HG02938 (cell line): Measurements from ENCODE around the gene SLAMF7.
A peak's percentile ranks its signal among the peaks of the same experiment; 100 is the strongest.

ENCODE experiments used
- ATAC-seq: cut with Tn5 transposase; IDR thresholded peaks from one replicate; pipeline ENCODE4 v1.9.1; 2021; ENCODE audit warnings: mild to moderate bottlenecking, moderate library complexity; ENCODE audit not compliant: unreplicated experiment

Gene SLAMF7

DNA sequence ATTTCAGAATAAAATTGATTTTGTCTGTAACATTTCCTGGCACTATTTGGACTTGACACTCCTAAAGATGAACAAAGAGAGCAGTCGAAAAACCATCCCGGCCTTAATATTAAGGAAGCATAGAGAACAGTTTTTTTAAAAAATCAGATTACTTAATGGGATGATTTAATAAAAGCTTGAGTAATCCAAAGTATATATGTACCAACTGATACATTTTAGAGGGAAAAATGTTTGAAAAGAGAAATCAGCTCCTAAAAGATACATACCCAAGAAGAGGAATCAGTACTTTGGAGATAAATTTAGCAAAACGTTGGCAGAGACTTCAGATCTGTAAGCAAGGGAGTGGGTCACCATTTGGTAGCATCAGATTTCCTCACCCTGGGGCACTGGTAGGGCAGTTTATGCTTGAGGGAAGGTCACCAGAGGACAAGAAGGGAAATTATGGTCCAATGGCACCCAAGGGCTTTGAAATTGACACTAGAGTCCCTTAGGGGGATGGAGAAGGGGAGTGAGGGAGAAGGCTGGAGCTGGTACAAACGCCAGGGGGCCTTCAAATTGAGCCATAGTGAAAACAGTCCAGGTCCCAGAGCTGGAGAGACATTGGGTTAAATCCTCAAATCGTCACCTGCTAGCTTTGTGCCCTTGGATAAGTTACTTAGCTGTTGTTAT is 5.9 kb downstream of the SLAMF7 start:
- ATAC-seq: no peak

DNA sequence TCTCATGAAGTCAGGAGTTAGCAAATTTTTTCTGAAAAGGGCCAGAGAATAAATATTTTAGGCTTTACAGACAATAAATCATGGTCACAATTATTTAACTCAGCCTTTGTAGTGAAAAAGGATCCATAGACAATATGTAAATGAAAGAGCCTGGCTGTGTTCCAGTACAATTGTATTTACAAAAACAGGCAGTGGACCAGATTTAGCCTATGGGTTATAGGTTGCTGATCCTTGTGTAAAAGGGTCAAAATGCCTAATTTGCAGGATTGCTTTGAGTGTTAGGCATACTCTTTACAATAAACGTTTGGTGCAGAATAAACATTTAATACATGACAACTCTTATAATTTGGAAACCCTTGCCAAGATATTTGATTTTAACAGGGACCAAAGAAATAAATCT is 6.5 kb downstream of the SLAMF7 start:
- ATAC-seq: no peak

DNA sequence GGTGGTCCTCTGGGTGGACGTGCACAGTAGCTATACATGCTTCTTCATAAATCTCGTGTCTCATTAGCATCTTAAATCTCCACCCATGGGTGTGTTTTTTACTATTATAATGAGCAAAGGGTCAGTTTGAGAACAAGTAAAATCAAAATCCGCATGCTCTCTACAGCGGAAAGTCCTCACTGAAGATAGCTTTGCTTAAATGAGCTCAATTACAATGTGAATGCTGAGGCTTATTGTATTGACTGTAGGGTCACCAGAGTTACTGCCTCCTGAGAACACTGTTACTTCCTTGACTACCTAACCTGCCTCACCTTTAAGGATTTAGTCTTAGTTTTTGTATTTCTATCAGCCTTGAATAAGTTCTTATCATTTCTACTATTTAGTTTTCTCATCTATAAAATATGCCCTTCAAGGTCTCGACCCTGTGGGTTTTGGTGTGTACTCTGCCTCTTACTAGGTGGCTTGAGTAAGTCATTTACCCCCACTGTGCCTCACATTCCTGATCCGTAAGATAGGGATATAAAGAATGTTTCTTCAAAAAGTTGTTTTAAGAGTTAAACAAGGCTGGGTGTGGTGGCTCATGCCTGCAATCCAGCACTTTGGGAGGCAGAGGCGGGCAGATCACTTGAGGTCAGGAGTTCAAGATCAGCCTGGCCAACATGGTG is 7.9 kb downstream of the SLAMF7 start:
- no peak for ATAC-seq

GRCh38 chr1:160747717-160748116 is 8.7 kb downstream of the SLAMF7 start:
- ATAC-seq: no peak

DNA sequence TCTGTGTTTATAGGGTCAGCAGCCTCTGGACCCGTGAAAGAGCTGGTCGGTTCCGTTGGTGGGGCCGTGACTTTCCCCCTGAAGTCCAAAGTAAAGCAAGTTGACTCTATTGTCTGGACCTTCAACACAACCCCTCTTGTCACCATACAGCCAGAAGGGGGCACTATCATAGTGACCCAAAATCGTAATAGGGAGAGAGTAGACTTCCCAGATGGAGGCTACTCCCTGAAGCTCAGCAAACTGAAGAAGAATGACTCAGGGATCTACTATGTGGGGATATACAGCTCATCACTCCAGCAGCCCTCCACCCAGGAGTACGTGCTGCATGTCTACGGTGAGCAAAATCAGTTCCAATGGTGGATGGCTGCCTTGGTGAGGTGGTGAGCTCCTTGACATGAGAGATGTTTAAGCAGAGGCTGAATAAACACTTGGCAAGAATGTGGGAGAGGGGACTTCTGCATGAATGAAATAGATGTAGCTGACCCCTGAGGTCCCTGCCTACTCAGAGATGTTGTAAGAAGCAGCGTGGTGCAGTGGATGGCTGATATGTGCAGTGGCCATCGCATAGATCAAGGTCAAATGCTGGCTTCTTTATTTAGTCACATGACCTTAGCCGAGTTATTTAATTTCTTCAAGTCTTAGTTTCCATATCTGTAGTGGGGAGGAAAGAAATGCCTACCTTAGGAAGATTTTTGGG is 9.3 kb downstream of the SLAMF7 start:
- no peak for ATAC-seq

GRCh38 chr1:160748878-160749269 is 9.8 kb downstream of the SLAMF7 start:
- no peak for ATAC-seq

DNA sequence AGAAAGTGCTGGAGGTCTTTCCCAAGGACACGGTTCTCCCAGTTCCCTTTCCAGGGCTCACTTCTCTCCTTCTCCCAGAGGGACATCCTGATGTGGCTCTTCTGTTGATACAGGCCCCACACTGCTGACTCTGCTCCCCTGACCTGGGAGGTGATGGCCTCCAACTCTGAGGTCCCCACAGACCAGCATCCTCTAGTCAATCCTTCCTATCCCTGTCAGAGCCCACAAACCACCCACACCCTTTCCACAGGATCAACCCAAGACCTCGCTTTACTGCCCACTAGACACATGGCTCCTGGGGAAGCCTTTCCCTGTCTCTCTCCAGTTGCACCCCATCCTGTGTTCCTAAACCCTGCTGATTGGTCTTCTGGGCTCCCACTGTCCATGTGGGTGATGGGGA is 11.6 kb downstream of the SLAMF7 start:
- no peak for ATAC-seq

DNA sequence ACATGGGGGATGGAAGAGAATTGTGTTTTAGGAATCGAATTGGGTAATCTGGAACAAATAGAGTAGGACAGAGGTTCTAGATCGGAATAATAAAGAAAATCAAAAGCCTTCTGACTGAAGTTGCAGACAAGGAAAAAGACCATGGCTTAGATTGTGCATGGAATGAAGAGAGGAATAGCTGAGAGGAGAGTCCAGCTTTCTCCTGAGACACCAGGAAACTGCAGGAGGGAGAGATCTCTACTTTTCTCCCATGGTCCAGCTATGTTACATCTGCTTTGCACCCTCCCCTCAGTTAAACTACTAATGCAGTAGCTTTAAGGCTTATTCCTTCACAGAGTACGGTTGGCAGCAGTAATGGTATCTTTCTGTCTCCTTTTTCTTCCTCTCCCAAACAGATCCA is 13.4 kb downstream of the SLAMF7 start:
- no peak for ATAC-seq

DNA sequence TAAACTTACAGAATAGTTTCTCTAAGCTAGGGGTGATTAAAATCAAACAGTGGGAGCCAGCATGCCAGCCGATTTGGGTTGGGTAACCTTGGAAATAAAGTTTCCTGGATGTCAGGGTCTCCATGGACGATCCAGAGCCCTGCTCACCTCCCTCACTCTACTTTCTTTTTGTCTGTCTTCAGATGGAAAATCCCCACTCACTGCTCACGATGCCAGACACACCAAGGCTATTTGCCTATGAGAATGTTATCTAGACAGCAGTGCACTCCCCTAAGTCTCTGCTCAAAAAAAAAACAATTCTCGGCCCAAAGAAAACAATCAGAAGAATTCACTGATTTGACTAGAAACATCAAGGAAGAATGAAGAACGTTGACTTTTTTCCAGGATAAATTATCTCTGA is 13.9 kb downstream of the SLAMF7 start:
- no peak for ATAC-seq

DNA sequence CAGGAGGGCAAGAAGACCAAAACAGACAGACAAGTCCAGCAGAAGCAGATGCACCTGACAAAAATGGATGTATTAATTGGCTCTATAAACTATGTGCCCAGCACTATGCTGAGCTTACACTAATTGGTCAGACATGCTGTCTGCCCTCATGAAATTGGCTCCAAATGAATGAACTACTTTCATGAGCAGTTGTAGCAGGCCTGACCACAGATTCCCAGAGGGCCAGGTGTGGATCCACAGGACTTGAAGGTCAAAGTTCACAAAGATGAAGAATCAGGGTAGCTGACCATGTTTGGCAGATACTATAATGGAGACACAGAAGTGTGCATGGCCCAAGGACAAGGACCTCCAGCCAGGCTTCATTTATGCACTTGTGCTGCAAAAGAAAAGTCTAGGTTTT is 14.5 kb downstream of the SLAMF7 start:
- no peak for ATAC-seq

- no peak for ATAC-seq
Observed at GRCh38 chr1:160755461-160755860, 16.4 kb downstream of the SLAMF7 start.

GRCh38 chr1:160755911-160756848 is 17.1 kb downstream of the SLAMF7 start:
- ATAC-seq: peak; percentile 43

- ATAC-seq: no peak
Observed at GRCh38 chr1:160756849-160757201, 17.8 kb downstream of the SLAMF7 start.

GRCh38 chr1:160758521-160758920 is 19.5 kb downstream of the SLAMF7 start:
- ATAC-seq: no peak

DNA sequence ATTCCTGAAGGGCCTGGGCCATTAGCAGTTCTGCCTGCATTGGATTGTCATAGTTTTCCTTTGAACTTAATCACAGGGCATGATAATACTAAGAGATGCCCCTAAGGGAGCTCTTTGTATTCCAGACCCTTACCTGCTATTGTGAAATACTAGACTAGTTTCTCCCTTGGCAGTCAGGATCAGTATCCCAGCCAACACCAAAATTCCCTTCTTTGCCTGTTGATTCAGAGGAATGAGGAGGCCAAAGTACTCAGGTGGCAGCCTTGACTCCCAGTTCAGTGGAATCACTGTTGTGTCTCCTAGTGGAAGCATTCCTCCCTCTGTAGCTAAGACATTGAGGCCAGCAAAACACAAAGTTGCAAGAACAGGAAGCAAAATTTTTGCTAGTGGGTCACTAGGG is 20.7 kb downstream of the SLAMF7 start:
- ATAC-seq: no peak

DNA sequence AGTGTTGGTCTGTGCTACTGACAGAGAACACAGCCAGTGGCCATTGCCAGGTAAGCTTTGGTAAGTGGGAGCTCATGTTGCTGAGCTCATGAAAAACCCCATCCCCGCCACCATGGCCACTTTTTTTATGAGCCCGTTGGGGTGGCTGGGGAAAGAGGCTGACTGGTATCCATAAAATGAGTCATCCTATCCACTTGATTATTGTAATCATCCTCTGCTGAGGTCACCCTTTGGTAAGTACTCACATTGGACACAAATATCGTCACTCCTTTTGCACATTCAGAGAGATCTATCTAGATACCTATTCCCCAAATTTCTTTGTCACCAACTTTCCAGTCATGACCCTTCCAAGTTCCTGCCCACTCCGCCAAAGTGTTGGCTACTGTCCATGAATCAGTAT is 22.0 kb downstream of the SLAMF7 start:
- no peak for ATAC-seq

GRCh38 chr1:160761886-160762285 is 22.8 kb downstream of the SLAMF7 start:
- ATAC-seq: no peak

DNA sequence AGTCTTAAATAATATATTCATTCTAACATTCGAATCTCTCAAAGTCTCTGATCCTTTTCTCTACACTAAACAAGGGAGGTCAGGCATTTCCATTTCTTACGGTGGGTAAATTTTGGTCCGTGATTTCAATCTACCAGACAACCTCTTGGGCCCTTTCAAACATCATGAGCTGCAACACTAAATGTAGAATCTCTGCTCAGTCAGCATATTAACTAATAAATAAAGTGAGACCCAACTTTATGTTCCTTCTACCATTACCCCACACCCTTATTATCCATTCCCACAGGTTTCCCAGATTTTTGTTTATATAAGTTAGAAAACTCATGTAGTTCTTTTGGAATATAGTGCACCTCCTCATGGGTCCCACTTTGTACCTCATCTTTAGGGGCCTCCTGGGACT is 24.9 kb downstream of the SLAMF7 start:
- ATAC-seq: no peak

DNA sequence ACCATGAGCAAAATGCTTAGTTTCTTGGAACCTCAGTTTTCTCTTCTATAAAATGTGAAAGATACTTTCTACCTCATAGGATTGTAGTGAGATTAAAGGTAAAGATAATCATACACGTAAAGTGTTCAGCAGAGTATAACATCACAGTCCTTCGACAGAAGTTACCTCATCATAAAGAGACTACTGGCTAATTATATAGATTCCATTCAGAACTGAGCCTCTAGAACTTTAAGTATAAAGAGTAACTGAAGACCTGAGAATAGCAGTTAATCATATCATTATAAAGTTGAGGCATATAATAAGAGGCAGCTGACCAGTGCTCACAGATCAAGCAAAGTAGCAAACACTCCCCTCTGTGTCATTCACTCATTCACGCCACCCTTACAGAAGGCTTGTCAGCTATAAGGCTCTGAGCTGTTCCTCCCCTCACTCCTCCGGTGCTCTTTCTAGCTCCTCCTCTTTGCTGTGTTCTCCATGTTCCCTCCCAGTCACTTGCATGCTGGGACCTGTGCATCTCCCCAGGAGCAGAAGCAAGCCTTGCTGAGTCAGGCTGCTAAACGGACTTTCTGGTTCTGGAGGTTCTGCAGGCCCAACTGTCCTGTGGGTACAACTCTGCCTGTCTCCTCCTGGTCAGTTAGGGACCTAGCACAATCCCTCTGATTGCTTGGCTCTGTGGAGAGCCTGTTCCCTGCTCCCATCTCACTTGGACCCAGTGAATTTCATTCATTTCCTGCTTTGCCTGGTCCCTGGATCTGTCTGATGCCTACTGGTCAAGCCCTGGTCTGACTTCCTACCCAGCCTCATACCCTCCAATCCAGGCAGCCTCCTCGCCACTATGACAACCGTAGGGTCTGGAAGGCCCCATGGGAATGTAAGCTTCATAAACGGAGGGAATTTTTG is 28.6 kb downstream of the SLAMF7 start:
- peak; percentile 42 for ATAC-seq

DNA sequence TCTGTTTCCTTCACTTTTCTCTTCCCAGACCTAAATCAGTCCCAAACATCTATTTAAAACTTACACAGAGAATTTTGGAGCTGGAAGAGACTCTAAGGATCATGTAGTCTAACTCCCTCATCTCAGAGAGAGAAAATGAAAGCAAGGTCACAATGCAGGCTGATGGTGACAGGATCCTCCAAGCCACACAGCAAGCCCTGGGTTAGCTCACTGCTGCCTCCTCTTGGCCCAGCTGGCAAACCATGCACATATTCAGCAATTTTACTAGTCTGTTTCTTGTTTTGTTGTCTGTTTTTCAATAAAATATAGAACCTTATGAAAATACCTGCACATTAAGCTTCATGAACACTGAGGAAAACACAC is 29.2 kb downstream of the SLAMF7 start:
- ATAC-seq: peak; percentile 84
